ENCODE data around the gene CNTN4. TPM values are rescaled to one million over a fixed set of nuclear protein-coding genes. Genes with fewer than 3 reads are reported as not detected.

The CNTN4 gene
- total and polyA plus RNA-seq, 9 donors, result 0.35 to 16.7 (median 3.0) TPM

DNA sequence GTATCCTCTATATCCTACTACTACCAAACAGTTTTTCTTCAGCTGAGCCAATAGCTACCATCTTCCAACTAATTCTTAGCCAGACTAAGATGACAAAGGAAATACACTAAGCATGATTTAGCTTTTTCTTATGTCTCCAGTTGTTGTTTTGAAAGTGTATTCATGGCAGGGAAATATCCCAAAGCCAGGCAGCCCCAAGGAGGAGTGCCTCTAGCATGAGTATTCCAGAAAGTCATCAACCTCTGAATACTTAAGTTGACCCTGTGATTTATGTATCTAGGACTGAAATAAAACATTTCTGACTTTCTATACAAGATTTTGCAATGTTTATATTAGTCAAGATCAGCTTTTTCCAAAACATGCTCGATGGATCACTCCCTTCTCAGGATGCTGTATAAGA lies 562.4 kb downstream of the CNTN4 start:
- no peak for TF ChIP-seq EP300 (IDR thresholded peaks at IDR 0.05)
- no peak for TF ChIP-seq POLR2A (IDR thresholded peaks at IDR 0.05)
- TF ChIP-seq, protein P1, sequence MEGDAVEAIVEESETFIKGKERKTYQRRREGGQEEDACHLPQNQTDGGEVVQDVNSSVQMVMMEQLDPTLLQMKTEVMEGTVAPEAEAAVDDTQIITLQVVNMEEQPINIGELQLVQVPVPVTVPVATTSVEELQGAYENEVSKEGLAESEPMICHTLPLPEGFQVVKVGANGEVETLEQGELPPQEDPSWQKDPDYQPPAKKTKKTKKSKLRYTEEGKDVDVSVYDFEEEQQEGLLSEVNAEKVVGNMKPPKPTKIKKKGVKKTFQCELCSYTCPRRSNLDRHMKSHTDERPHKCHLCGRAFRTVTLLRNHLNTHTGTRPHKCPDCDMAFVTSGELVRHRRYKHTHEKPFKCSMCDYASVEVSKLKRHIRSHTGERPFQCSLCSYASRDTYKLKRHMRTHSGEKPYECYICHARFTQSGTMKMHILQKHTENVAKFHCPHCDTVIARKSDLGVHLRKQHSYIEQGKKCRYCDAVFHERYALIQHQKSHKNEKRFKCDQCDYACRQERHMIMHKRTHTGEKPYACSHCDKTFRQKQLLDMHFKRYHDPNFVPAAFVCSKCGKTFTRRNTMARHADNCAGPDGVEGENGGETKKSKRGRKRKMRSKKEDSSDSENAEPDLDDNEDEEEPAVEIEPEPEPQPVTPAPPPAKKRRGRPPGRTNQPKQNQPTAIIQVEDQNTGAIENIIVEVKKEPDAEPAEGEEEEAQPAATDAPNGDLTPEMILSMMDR (IDR thresholded peaks at IDR 0.05), result no peak
- 8 to 22% (median 14%) methylated on average over 1 of the region's 1 CpG for WGBS, 3 donors
- H3K4me1 ChIP-seq (ENCODE audit: insufficient read depth), result no peaks in the 10 kb centered on the region
- H3K36me3 ChIP-seq, result no peaks in the 10 kb centered on the region
- no peaks in the 10 kb centered on the region for H3K27me3 ChIP-seq
- H3K27ac ChIP-seq, result no peak overlapping the region
- H3K4me3 ChIP-seq, result no peak overlapping the region
- no peaks in the 10 kb centered on the region for H3K9me3 ChIP-seq
- no peak for DNase-seq
- intact Hi-C loops (cut with DNase I), result no loop called here

DNA sequence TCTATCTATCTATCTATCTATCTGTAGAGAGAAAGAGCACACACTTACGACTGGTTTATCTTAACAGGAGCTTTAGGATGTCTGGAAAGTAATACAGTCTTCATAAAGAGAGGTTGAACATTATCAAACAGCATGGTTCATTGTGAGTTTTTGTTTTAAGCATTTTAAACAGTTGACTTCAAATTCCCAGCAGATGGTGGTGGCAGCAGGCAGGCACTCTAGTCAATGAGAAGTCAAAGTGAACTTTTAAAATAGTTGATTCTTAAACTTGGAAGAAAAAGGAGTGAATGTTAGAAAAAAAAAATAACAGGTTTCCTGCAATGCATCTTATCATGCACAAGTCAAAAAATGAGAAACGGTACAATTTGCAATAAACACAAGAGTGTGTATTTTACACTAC lies 578.8 kb downstream of the CNTN4 start:
- Histone ChIP-seq H3K9me3 (no peaks in the 10 kb centered on the region), H3K4me3 (no peak overlapping the region), H3K27ac (no peak overlapping the region), H3K27me3 (no peaks in the 10 kb centered on the region), H3K4me1 (ENCODE audit: insufficient read depth) (no peaks in the 10 kb centered on the region), H3K36me3 (no peaks in the 10 kb centered on the region)
- TF ChIP-seq, protein P1 (IDR thresholded peaks at IDR 0.05), result no peak
- no peak for TF ChIP-seq POLR2A (IDR thresholded peaks at IDR 0.05)
- no peak for TF ChIP-seq EP300 (IDR thresholded peaks at IDR 0.05)
- WGBS, 3 donors, result 52 to 65% (median 53%) methylated on average over 2 of the region's 2 CpGs
- DNase-seq, result no peak
- intact Hi-C loops (cut with DNase I), result no loop called here

DNA sequence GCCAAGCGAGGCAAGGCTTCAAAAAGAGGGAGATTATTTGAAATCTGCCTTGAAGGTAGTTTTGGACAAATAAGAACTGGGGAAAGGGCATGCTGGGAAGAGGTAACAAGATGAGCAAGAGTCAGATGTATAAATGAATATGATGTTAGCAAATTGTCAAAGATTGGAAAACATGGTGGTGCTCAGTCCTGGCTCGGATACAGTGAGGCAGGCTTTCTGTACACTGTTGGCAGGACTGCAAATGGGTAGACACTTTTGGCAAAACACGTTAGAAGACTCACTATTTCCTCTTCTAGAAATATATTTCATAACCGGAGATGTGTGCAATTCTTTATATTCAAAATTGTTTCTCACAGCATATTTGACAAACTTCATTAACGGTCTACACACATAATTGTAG lies 581.6 kb downstream of the CNTN4 start:
- intact Hi-C loops (cut with DNase I), result no loop called here
- Histone ChIP-seq H3K4me1 (ENCODE audit: insufficient read depth) (no peaks in the 10 kb centered on the region), H3K9me3 (no peaks in the 10 kb centered on the region), H3K4me3 (no peak overlapping the region), H3K36me3 (no peaks in the 10 kb centered on the region), H3K27ac (no peak overlapping the region), H3K27me3 (no peaks in the 10 kb centered on the region)
- WGBS, 3 donors, result 88 to 91% (median 90%) methylated on average over 5 of the region's 5 CpGs
- no peak for DNase-seq
- TF ChIP-seq EP300 (IDR thresholded peaks at IDR 0.05), result no peak
- TF ChIP-seq, protein P1 (IDR thresholded peaks at IDR 0.05), result no peak
- TF ChIP-seq POLR2A (IDR thresholded peaks at IDR 0.05), result no peak

DNA sequence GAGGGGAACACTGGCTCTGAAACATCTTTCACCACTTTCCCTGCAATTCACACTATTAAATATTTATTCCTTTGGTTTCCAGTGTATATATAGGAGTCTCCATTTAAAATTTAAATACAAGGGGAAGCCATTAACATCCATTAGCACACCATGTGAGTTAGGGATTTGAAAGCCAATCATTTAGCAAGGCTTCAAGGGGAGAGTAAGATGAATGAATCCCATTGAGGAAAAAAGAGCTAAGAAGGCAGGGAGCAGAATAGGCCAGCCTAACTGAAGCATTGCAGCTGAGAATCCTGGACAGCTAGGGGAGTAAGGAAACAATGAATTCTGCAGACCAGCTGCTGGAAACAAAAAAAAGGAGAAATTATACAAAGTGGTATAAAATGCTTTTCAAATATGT lies 585.4 kb downstream of the CNTN4 start:
- intact Hi-C loops (cut with DNase I), result no loop called here
- Histone ChIP-seq H3K4me3 (no peak overlapping the region), H3K9me3 (no peaks in the 10 kb centered on the region), H3K27me3 (no peaks in the 10 kb centered on the region), H3K27ac (no peak overlapping the region), H3K4me1 (ENCODE audit: insufficient read depth) (no peaks in the 10 kb centered on the region), H3K36me3 (no peaks in the 10 kb centered on the region)
- TF ChIP-seq EP300 (IDR thresholded peaks at IDR 0.05) (no peak), POLR2A (IDR thresholded peaks at IDR 0.05) (no peak)
- TF ChIP-seq, protein P1 (IDR thresholded peaks at IDR 0.05), result no peak
- DNase-seq, result no peak

All from ovary (tissue), 9 donors.